HG02588 (cell line): ENCODE measurements around the gene PID1.

Experiments used
- ATAC-seq: cut with Tn5 transposase; IDR thresholded peaks from one replicate; pipeline ENCODE4 v1.9.1; 2021; ENCODE audit warnings: mild to moderate bottlenecking, moderate library complexity; ENCODE audit not compliant: unreplicated experiment

Gene PID1, protein sequence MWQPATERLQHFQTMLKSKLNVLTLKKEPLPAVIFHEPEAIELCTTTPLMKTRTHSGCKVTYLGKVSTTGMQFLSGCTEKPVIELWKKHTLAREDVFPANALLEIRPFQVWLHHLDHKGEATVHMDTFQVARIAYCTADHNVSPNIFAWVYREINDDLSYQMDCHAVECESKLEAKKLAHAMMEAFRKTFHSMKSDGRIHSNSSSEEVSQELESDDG

DNA sequence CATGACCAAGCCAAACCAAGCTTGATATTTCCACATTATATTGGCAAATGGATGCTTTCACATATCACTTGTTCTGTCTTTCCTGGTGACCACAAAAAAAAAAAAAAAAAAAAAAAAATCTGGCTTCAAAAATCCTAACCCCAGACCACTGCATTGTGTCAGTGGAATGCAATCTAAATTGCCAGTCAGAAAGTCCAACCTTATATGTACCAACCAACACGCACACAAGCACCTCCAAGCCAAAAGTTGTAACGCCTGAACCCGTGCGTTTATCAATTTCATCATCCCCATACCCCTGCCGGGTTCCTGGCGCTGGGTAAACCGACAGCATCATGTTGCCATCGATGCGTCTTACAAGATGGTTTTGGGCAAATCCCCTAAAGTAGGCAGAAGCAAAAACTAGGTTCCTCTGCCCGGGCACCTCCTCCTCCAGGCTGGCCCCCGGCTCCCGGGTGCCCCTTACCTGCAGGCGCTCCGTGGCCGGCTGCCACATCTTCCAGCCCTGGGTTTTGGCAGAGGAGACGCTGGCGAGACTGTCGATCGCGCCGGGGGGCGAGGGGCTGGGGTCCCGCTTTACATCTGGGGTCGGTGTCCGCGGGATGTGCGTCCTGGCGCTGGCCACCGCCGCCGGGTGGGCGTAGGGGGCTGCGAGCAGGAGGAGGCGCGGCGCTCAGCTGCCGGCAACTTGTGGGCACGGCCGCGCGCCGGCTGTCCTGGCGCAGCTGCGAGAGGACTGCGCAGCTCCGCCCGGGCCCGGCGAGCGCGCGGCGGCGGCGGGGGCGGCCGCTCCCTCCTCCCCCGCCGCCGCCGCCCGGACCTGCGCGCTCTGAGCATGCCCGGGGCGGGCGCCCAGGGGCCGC lies at the start of gene PID1:
Gene PID1, minus strand, starts transcription at position 737 of the 860 bp plus-strand sequence. Its CDS starts 244 bp downstream, at position 493.
- ATAC-seq: no peak

DNA sequence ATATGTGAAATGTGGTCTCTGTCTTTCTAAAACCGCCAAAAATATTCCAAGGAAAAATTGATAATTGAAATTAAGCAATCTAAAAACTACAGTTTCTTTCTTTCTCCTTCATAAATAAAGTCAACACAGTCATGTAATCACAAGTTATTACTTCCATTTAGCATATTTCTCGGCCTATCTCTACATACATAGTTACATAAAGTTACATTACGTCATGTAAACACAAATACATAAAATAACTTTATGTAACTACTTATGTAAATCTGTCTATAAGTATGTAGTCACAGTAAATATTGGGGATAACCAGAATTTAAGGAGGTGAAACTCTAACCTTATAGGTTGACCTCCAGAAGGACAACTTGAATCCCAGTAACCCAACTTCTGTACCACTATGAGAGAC lies 48.5 kb upstream of the PID1 start:
- ATAC-seq: no peak

DNA sequence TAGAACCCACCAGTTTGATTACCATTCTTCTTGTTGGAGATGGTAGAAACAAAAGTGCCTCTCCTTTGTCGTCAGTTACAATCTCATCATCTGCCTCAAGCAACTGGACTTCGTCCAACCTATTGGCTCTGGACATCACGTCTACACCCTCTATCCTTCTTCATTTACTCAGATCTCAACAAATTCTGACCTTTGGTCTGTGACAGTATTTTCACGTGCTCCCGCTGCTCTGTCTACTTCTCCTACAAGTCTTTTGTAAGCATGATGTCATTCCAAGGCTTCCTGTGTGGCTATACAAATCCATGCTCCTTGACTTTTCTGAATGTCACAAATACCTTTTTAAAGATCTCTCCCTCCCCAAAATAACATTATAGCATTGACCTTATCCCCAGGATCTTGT lies 43.0 kb upstream of the PID1 start:
- no peak for ATAC-seq

DNA sequence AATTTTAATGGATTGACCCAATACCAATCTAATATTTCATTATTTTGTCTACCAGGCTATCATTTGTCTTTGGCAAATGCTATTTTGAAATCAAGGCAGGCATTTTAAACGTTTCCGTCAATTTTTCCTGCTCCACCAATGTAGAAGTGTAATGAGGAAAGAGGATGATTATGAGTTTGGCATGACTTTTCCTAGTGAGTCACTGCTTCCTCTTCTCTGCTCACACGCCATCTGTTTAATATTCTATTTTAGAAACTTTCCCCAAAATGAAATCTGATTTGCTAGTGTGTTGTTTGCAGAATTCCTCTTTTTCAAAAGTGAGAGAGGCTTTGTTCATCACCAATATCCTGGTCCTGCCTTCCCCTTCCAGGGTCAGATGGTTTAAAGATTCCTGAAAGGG lies 42.5 kb upstream of the PID1 start:
- no peak for ATAC-seq

DNA sequence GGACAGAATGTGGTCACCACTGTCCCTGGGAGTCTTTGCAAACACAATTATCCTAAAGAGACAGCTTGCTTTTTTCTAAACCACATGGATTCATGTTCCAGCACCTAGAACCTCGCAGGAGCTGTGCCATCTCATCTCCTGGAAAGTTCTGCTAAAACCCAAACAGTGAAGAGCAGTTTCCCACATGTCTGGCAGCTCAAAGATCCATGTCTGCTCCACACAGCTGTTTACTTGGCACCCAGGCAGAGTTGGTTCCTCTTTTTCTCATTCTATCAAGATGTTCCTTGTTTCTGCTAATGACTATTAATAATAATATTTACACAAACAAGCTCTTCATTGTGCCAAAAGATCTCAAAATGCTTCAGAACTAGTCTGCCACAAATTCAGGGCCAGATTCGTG lies 30.1 kb upstream of the PID1 start:
- no peak for ATAC-seq

DNA sequence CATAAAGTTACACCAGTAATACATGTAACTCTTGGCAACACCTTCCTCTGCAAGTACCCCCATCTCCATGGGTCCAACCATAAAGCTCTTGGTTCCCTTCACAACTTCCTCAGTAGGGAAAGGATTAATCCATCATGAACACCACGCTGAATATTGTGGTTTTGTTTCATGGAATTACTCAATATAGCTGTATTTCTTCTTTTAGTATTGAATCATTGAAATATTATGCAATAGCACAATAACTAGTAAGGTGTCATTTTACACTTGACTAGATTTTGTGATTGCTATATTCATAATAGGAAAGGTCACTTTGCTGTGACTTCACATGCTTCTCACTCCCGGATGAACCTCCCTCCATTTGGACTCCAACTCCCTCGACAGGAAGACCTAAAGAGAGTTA lies 29.7 kb upstream of the PID1 start:
- ATAC-seq: no peak

DNA sequence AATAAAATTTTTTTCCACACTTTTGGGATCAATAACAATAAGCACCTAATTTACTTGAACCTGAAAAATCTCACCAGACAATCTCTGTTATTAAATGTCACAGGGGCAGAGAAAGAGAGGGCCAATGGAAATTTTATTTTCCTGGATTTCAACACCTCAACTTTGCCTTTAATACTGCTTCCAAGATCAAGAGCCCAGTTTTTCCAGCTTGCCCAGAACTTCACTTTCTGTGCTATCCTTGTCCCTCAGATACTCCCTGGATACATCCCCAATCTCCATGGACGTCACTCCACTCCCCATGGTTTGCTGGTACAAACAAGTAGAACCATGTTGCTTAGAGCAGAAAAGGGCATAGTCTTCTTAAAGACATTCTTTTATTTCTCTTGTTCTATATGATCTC lies 29.3 kb upstream of the PID1 start:
- ATAC-seq: no peak

DNA sequence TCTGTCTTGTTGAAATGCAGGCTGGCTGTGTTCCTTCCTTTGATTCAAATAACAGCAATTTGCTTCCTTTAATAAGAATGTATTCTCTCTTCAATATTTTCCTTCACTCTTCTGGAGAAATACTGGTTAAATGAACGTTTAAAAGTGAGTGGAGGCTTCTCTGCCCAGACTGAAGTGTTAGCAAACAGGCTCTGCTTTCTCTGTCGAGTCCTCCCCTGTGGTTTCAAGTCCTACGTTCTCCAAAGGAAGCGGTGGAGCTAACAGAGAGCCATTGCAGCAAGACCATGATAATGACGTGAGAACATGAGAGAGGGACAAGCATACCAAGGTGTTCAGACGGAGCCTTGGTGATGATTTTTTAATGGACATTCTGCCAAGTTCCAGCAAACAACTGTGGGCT lies 26.2 kb upstream of the PID1 start:
- no peak for ATAC-seq

DNA sequence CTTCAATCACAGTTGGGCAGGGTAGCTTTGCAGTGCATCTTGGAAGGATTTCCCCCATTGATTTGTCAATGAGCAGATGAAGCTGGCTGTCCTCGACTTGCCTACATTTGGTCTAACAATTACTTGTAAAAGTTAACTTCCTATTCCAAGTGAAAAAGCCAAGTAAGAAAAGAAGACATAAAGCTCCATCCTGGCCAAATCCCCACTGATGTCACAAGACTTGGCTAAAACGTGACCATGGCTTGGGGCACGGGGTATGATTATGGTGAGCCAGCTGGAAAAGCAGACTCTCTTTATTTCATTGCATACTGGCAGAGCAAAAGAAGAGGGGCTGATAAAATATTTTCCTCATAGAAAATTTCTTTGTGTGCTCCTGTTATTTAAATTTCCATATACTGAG lies 25.4 kb upstream of the PID1 start:
- no peak for ATAC-seq

DNA sequence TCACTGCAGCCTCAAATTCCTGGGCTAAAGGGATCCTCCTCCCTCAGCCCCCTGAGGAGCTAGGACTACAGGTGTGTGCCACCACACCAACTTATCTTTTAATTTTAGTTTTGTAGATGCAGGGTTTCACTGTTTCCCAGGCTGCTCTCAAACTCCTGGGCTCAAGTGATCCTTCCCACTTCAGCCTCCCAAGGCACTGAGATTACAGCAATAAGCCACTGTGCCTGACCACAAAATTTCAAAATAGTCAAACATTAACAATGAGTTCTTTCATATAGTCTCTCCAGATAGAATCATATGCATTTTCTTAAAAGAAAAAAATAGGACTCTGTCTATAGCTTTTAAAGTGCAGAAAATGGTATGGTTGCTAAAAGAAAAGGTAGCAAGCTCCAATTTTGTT lies 24.9 kb upstream of the PID1 start:
- ATAC-seq: no peak

DNA sequence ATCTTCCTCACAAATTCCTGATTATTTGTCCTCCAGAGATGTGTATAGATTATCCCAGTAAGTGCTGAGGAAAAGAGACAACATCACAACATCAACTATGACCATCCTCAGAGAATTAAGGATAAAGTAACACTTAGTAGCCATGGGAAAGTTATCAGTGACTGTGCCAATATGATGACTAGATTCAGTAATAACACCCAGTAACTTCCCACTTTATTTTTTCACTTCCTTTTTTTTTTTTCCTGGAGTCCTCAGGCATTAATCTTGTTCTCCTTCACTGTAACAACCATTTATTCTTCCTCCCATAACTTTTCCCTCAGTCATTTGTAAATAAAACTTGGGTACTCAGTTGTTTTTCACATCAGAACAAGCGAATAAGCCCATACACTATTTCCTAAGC lies 16.7 kb upstream of the PID1 start:
- no peak for ATAC-seq

DNA sequence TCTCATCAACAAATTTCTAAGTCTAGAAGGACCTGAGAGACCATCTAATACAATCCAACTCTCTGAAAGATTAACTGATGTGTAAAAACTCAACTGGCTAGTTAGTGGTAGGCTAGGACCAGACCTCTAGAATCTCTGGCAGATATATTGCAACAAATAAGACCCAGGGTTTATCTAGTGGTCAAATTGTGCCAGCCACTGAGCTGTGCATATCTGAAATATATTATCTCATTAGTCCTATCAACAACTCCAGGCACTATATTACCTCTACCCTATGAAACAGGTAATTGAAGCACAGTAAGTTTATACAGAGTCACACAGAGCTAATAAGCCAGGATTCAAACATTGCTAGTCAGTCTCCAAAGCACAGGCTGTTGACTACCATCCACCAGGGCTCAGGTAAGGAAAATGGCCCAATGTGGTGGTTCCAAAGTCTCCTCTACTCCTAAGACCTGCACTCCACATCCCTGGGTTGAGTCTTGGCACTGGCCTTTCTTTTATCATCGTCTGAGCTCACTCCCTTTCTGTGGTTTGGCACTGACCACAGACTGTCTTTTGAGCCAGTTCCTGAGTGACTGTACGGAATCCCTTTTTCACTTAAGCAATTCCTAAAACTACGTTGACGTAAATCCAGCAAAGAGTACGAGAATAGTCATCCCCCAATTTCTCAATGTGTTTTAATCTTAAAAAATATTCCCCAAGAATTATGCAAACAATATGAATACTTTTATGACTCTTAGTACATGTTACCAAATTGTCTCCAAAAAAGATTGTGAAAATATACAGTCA lies 11.9 kb upstream of the PID1 start:
- no peak for ATAC-seq

DNA sequence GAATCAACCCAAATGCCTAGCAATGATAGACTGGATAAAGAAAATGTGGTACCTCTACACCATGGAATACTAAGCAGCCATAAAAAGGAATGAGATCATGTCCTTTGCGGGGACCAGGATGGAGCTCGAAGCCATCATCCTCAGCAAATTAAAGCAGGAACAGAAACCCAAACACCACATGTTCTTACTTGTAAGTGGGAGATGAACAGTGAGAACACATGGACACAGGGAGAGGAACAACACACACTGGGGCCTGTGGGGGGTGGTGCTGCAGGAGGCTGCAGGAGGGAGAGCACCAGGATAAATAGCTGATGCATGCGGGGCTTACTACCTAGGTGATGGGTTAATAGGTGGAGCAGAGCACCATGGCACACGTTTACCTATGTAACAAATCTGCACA lies 8.4 kb upstream of the PID1 start:
- no peak for ATAC-seq

DNA sequence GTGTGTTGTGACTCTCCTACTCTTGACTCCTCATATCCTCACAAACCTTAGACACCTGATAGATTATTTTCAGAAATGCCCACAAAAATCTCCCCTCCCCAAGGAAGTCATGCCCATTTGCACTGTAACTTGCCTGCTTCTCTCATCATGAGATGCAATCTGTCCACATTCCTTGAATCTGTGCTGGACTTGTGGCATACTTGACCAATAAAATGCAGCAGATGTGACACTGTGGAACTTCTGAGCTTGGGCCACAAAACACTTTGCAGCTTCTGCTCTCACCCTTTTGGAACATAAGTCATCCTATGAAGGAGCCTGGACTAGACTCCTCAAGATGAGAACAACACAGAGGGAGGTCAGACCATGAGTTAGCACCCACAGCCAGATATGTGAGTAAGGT lies 4.4 kb upstream of the PID1 start:
- no peak for ATAC-seq

DNA sequence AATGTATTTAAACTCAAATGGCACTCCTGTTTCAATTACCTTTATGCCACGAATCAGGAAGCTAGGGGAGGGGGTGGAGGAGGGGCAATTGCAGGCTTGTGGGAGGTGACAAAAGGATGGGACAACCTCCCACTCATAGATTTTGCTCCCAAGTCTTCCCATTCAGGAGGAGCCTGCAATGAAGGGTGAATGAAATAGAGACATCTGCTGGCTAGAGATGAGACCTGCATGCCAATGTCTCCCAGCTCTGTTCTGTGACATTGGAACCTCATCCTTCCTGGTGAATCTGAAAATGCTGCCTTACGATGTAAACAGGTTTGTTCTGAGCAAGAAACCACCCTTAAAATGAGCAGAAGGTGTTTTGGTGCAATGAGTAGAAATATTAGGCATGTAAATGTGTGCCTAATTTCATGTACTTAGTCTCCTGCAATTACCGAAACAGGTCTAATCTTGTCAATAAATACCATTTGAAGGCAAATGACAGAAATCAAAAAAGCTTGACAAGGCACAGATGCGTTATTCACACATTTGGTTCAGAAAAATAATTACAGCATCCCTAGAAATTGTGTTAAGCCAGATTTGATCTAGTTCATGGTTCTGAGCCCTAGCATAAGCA lies 2.7 kb upstream of the PID1 start:
- ATAC-seq: no peak

DNA sequence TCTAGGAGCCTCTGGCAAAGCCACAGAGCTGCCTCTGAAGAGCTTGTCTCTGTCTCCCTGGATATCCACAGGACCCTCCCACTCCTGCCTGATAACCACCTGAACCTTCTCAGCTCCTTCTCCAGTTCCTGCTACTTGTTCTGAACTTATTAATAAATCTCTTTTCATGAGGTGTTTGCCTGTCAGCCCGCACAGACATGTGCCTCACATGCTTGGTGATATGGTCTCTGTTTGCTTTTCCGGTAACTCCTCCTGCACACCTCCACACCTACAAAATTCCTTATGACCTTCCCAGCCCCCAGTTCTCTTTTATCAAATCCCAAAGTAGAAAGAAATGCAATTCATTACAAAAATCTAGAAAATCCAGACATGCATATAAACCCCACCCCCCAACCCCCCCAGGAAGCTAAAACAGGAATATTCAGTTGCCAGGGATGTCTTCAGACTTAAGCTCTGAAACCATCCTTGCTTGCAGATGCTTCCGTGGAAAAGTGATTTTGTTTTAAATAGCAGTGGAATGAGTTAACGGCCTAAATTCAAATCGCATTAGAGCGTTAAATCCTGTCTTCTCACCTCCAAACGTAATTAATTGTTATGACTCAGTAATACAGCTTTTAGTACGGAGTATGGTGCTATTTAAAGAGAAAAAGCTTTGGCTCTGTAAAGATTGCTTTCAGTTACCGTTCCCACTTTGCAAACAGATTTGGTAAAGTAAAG lies 2.1 kb upstream of the PID1 start:
- ATAC-seq: no peak

DNA sequence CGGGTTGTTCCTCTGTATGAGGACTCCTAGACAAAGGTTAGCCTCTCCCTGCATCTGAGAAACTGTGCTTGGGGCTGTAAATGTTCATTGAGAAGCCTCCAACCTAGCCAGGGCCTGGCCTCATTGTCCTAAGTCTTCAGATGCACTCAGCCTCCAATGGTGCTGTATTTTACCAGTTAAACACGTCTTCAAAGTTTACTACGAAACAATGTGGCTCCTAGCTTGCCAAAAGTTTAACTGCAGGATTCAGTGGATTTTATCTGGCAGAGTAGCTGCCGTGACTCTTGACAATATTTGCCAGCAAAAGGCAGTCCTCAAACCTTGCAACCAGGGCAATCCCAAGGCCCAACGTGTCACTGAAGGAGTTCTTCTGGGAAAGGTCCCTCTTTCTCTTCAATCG lies 1.1 kb downstream of the PID1 start:
- ATAC-seq: no peak

DNA sequence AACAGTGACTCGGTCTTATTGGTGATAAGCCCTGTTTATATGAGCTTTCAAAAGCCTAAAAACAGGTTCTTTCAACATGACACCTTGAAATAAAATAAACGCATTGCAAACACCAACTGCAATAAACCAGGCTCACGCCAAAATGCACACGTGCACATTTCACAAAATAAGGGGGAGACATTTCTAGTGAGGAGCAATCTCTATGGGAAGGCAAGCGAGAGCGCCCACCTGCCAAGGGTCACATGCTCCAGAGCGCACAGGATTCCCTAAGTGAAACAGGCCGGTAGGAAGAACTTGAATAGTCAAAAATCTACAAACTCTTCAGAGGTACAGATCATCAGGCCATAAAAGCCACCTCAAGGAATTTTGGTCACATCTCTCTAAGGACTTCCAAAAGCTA lies 1.9 kb downstream of the PID1 start:
- no peak for ATAC-seq

DNA sequence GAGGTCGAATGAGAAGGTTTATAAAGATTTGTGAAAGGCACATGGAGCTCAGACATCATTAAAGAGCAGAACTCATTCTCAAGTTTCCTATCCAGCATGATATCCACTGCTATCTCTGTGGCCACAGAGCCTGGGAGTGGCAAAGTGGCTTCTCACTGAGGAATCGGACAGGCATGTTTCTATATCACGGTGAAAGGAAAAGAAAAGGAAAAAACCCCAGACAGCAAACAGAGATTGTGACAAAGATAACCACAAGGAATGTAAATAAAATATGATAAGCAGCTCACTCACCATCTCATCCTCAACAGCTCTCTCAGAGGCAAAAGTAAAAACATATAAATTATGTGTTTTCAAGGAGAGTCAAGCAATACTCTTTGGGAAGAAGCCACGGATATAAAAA lies 2.5 kb downstream of the PID1 start:
- ATAC-seq: no peak

DNA sequence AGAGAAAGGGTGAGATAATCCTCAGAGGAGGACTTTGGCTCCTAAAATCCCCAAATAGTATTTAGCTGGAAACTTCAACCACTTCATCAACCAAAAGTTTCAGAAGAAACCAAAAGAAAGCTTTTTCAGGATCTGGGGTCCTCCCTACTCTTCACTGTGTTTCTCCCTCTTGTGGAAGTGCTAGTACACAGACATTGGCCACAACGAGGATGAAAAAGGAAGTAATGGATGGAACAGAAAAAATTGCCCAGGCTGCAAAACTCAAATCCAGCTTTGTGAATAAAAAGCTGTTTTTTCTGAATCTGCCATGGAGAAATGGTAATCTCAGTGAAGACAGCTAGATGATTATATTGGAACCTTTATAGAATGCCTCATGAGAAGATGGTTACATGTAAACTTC lies 4.0 kb downstream of the PID1 start:
- ATAC-seq: no peak

DNA sequence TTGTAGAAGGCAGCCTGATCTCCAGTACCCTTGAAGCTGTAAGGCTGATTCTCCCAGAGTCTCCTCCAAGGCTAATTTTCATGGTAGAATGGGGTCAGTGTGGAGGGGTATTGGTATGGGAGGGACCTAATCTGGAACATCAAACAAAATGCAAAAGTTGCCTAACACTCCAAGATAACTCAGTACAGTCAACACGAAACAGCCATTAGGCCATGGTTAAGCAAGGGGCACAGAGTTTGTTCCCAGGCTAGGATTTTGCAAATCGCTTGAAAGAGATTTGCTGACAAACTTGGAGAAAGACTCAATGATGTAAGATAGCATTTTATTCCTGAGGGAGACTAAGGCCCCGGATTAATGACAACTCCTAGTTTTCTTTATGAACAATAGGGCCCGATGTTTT lies 5.4 kb downstream of the PID1 start:
- ATAC-seq: no peak
